ENCODE results near the gene TNS3. TPM values are rescaled to one million over a fixed set of nuclear protein-coding genes. Genes with fewer than 3 reads are reported as not detected.

TNS3 gene
- total and polyA plus RNA-seq, 10 of the 15 experiments (the other 5 are each of a cell fraction or from before 2014, with no cell fraction given), result 0.27 to 2.7 (median 0.79) TPM

DNA sequence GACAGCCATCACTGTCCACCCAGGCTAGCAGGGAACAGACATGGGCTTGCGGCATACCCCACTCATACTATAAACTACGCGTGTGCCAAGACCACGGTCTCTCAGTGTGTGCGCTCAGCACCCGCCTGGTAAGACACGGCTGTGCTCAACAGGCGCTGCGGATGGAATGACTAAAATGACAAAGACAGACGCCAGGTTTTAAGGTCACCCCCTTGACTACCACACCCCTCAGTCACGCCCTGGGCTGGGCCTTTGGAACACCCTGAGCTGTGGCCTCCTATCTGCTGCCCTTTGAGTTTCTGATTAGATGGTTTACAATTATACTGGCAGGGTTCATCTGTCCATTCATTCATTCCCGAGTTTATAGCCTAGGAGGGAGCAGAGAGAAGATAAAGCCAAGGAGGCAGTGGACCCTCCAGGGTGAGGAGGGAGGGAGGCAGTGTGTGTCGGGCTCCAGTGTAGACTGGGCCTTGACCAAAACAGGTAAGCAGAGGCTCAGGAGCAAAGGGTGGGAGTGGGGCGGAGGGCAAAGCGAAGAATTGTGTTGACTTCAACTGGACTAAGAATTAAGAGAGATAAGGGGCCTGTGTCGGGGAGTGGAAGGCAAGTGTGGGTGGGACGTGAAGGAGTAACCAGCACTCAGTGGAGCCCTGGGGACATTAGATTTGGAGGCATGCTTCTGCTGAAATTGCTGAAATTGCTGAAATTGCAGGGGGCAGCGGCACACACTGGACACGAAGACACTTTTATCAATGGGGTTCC is 35.0 kb downstream of the TNS3 start:
- ChIA-PET CTCF (no interaction called here), SMC1A (ENCODE audit: uncharacterized antibody, unreplicated experiment) (no interaction called here), POLR2A (no interaction called here), RAD21 (ENCODE audit: unreplicated experiment) (no interaction called here)
- Histone ChIP-seq H3K27ac (ENCODE audit: control insufficient read depth, insufficient read depth) (no peak overlapping the region), H3K4me1 (ENCODE audit: control insufficient read depth, insufficient read depth, low read length) (no peaks in the 10 kb centered on the region), H4K20me1 (ENCODE audit: control insufficient read depth, insufficient read depth) (no peaks in the 10 kb centered on the region), H3K9ac (ENCODE audit: control insufficient read depth, insufficient read depth, low read length) (no peak overlapping the region), H3K9me3 (replicated peaks; ENCODE audit: control insufficient read depth, insufficient read depth, low read length) (no peaks in the 10 kb centered on the region), H3K4me2 (ENCODE audit: control insufficient read depth, insufficient read depth) (no peak overlapping the region), H3K36me3 (ENCODE audit: control insufficient read depth in 2 of 2, insufficient read depth in 2 of 2, low read length in 1 of 2) (no peaks in the 10 kb centered on the region), H3K27me3 (replicated peaks in 1 of 2; ENCODE audit: control insufficient read depth in 2 of 2, insufficient read depth in 2 of 2, low read length in 1 of 2) (peaks cover 2% of the 10 kb centered on the region in 2 experiments), H3K4me3 (no peak overlapping the region), H3K79me2 (ENCODE audit: control insufficient read depth, insufficient read depth, low read length) (no peaks in the 10 kb centered on the region), H2AFZ (ENCODE audit: control insufficient read depth, low read depth, low read length) (no peak overlapping the region)
- DNase-seq (ENCODE audit: low read depth, low spot score), result no peak
- FAIRE-seq, result no peak
- intact Hi-C loops (cut with micrococcal nuclease; ENCODE audit: unreplicated experiment), result no loop called here
- no peak for ATAC-seq
- BruUV-seq (replicated peaks), result no TSS peak
- WGBS (ENCODE audit: insufficient coverage, insufficient replicate concordance, low lambda C conversion rate, missing lambda C conversion rate), result 62% methylated on average over 19 of the region's 19 CpGs
- in situ Hi-C loops (cut with MboI), result no loop called here
- TF ChIP-seq CHD1 (IDR thresholded peaks at IDR 0.05; ENCODE audit: low read depth, low read length) (no peak), BHLHE40 (IDR thresholded peaks at IDR 0.05; ENCODE audit: borderline replicate concordance in 1 of 2, low read depth in 2 of 2, low read length in 1 of 2) (no peak), IKZF2 (IDR thresholded peaks at IDR 0.05) (no peak), CBFB (IDR thresholded peaks at IDR 0.05; ENCODE audit: low read depth) (no peak), NR2F1 (conservative IDR thresholded peaks at IDR 0.05) (no peak), EED (IDR thresholded peaks at IDR 0.05; ENCODE audit: low read depth) (no peak), DPF2 (IDR thresholded peaks at IDR 0.05) (no peak), RB1 (IDR thresholded peaks at IDR 0.05; ENCODE audit: borderline replicate concordance) (no peak), RAD21 (IDR thresholded peaks at IDR 0.05; ENCODE audit: insufficient read depth, low read depth, low read length) (no peak), MEF2B (IDR thresholded peaks at IDR 0.05; ENCODE audit: partially characterized antibody, poor library complexity, severe bottlenecking) (no peak), TCF7 (IDR thresholded peaks at IDR 0.05; ENCODE audit: borderline replicate concordance) (no peak), HCFC1 (IDR thresholded peaks at IDR 0.05; ENCODE audit: low read length) (no peak), SREBF2 (IDR thresholded peaks at IDR 0.05; ENCODE audit: low read length) (no peak)
- TF ChIP-seq, protein P1, sequence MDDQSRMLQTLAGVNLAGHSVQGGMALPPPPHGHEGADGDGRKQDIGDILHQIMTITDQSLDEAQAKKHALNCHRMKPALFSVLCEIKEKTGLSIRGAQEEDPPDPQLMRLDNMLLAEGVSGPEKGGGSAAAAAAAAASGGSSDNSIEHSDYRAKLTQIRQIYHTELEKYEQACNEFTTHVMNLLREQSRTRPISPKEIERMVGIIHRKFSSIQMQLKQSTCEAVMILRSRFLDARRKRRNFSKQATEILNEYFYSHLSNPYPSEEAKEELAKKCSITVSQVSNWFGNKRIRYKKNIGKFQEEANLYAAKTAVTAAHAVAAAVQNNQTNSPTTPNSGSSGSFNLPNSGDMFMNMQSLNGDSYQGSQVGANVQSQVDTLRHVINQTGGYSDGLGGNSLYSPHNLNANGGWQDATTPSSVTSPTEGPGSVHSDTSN (IDR thresholded peaks at IDR 0.05; ENCODE audit: insufficient replicate concordance, low read depth, low read length), result no peak
- TF ChIP-seq, protein P2, sequence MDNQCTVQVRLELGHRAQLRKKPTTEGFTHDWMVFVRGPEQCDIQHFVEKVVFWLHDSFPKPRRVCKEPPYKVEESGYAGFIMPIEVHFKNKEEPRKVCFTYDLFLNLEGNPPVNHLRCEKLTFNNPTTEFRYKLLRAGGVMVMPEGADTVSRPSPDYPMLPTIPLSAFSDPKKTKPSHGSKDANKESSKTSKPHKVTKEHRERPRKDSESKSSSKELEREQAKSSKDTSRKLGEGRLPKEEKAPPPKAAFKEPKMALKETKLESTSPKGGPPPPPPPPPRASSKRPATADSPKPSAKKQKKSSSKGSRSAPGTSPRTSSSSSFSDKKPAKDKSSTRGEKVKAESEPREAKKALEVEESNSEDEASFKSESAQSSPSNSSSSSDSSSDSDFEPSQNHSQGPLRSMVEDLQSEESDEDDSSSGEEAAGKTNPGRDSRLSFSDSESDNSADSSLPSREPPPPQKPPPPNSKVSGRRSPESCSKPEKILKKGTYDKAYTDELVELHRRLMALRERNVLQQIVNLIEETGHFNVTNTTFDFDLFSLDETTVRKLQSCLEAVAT (IDR thresholded peaks at IDR 0.05), result no peak
- TF ChIP-seq, protein P3, sequence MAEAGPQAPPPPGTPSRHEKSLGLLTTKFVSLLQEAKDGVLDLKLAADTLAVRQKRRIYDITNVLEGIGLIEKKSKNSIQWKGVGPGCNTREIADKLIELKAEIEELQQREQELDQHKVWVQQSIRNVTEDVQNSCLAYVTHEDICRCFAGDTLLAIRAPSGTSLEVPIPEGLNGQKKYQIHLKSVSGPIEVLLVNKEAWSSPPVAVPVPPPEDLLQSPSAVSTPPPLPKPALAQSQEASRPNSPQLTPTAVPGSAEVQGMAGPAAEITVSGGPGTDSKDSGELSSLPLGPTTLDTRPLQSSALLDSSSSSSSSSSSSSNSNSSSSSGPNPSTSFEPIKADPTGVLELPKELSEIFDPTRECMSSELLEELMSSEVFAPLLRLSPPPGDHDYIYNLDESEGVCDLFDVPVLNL (IDR thresholded peaks at IDR 0.05; ENCODE audit: low read depth, low read length), result no peak
- TF ChIP-seq, protein P4, sequence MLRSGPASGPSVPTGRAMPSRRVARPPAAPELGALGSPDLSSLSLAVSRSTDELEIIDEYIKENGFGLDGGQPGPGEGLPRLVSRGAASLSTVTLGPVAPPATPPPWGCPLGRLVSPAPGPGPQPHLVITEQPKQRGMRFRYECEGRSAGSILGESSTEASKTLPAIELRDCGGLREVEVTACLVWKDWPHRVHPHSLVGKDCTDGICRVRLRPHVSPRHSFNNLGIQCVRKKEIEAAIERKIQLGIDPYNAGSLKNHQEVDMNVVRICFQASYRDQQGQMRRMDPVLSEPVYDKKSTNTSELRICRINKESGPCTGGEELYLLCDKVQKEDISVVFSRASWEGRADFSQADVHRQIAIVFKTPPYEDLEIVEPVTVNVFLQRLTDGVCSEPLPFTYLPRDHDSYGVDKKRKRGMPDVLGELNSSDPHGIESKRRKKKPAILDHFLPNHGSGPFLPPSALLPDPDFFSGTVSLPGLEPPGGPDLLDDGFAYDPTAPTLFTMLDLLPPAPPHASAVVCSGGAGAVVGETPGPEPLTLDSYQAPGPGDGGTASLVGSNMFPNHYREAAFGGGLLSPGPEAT (IDR thresholded peaks at IDR 0.05; ENCODE audit: low read depth), result no peak

Data from GM12878 (cell line).